Dendritic cell treated with granulocyte-macrophage colony-stimulating factor and Interleukin-4, amounts not matched to agents 40 ng/mL and 50 ng/mL, for 4 days (primary cell): ENCODE data around the gene MICAL3.
"Not testable (repeated sequence)": the region's sequence is repeated elsewhere in the genome, so short reads cannot be mapped to it uniquely, and the experiment has no call there.

Experiments used
- H3K27ac Mint-ChIP-seq: one replicate; pipeline ENCODE4 v1.8.0; 2022; ENCODE audit warnings: mild to moderate bottlenecking, mixed read lengths
- H3K27me3 Mint-ChIP-seq: one replicate; pipeline ENCODE4 v1.8.0; 2022; ENCODE audit warnings: mild to moderate bottlenecking, mixed read lengths
- H3K36me3 Mint-ChIP-seq: one replicate; pipeline ENCODE4 v1.8.0; 2022; ENCODE audit warnings: low read depth, mixed read lengths
- H3K4me1 Mint-ChIP-seq: one replicate; pipeline ENCODE4 v1.8.0; 2022; ENCODE audit warnings: low read depth, mixed read lengths
- H3K4me3 Mint-ChIP-seq: one replicate; pipeline ENCODE4 v1.8.0; 2022; ENCODE audit warnings: mild to moderate bottlenecking, moderate library complexity, mixed read lengths
- H3K9me3 Mint-ChIP-seq: one replicate; pipeline ENCODE4 v1.8.0; 2022; ENCODE audit warnings: mixed read lengths
- intact Hi-C: fragments of 100-400 bp; cut with micrococcal nuclease; formaldehyde crosslinking; loops from one replicate; pipeline ENCODE4 v1.15.0; 2022

Gene MICAL3

GRCh38 chr22:17990147-17990546 is 34.2 kb downstream of the MICAL3 start:
- Mint-ChIP-seq H3K36me3 (no peaks in the 10 kb centered on the region), H3K9me3 (no peaks in the 10 kb centered on the region), H3K27me3 (no peaks in the 10 kb centered on the region), H3K27ac (no peak overlapping the region), H3K4me3 (no peak overlapping the region), H3K4me1 (no peaks in the 10 kb centered on the region)
- intact Hi-C loops, result no loop called here

- H3K27ac Mint-ChIP-seq, result no peak overlapping the region
- no peaks in the 10 kb centered on the region for H3K27me3 Mint-ChIP-seq
- no peaks in the 10 kb centered on the region for H3K4me1 Mint-ChIP-seq
- H3K9me3 Mint-ChIP-seq, result no peaks in the 10 kb centered on the region
- no peak overlapping the region for H3K4me3 Mint-ChIP-seq
- no peaks in the 10 kb centered on the region for H3K36me3 Mint-ChIP-seq
- intact Hi-C loops, result no loop called here
These were observed 35.4 kb downstream of the MICAL3 start for GRCh38 chr22:17988800-17989513.

GRCh38 chr22:17985606-17986005 is 38.8 kb downstream of the MICAL3 start:
- intact Hi-C loops, result no loop called here
- peaks cover 4% of the 10 kb centered on the region for H3K4me1 Mint-ChIP-seq
- H3K9me3 Mint-ChIP-seq, result no peaks in the 10 kb centered on the region
- no peak overlapping the region for H3K4me3 Mint-ChIP-seq
- H3K27me3 Mint-ChIP-seq, result no peaks in the 10 kb centered on the region
- no peaks in the 10 kb centered on the region for H3K36me3 Mint-ChIP-seq
- H3K27ac Mint-ChIP-seq, result no peak overlapping the region

- H3K36me3 Mint-ChIP-seq, H3K4me1 Mint-ChIP-seq, H3K27ac Mint-ChIP-seq, H3K27me3 Mint-ChIP-seq, intact Hi-C loops, H3K4me3 Mint-ChIP-seq, H3K9me3 Mint-ChIP-seq: not testable (repeated sequence)
These were observed 39.3 kb downstream of the MICAL3 start for GRCh38 chr22:17985071-17985470.

GRCh38 chr22:17984114-17984513 is 40.2 kb downstream of the MICAL3 start:
- Mint-ChIP-seq H3K4me1 (peaks cover 12% of the 10 kb centered on the region), H3K36me3 (no peaks in the 10 kb centered on the region), H3K27ac (no peak overlapping the region), H3K9me3 (no peaks in the 10 kb centered on the region), H3K4me3 (no peak overlapping the region), H3K27me3 (no peaks in the 10 kb centered on the region)
- intact Hi-C loops, result no loop called here

GRCh38 chr22:17982572-17983141 is 41.7 kb downstream of the MICAL3 start:
- H3K4me1 Mint-ChIP-seq, result peaks cover 12% of the 10 kb centered on the region
- H3K27ac Mint-ChIP-seq, result no peak overlapping the region
- H3K4me3 Mint-ChIP-seq, result no peak overlapping the region
- no peaks in the 10 kb centered on the region for H3K27me3 Mint-ChIP-seq
- intact Hi-C loops, result no loop called here
- H3K9me3 Mint-ChIP-seq, result no peaks in the 10 kb centered on the region
- H3K36me3 Mint-ChIP-seq, result no peaks in the 10 kb centered on the region

GRCh38 chr22:17981497-17981896 is 42.9 kb downstream of the MICAL3 start:
- Mint-ChIP-seq H3K4me1 (peaks cover 12% of the 10 kb centered on the region), H3K27me3 (no peaks in the 10 kb centered on the region), H3K36me3 (no peaks in the 10 kb centered on the region), H3K4me3 (no peak overlapping the region), H3K27ac (no peak overlapping the region), H3K9me3 (no peaks in the 10 kb centered on the region)
- intact Hi-C loops, result no loop called here

GRCh38 chr22:17980638-17981051 is 43.7 kb downstream of the MICAL3 start:
- Mint-ChIP-seq H3K36me3 (no peaks in the 10 kb centered on the region), H3K4me3 (peak overlapping the region; percentile 39), H3K27ac (peak overlapping the region; percentile 2), H3K4me1 (peaks cover 12% of the 10 kb centered on the region), H3K9me3 (no peaks in the 10 kb centered on the region), H3K27me3 (no peaks in the 10 kb centered on the region)
- intact Hi-C loops, result no loop called here

GRCh38 chr22:17980015-17980590 is 44.3 kb downstream of the MICAL3 start:
- no peak overlapping the region for H3K27ac Mint-ChIP-seq
- H3K4me1 Mint-ChIP-seq, result peaks cover 12% of the 10 kb centered on the region
- no peaks in the 10 kb centered on the region for H3K36me3 Mint-ChIP-seq
- H3K27me3 Mint-ChIP-seq, result no peaks in the 10 kb centered on the region
- intact Hi-C loops, result no loop called here
- no peak overlapping the region for H3K4me3 Mint-ChIP-seq
- H3K9me3 Mint-ChIP-seq, result no peaks in the 10 kb centered on the region

- Mint-ChIP-seq H3K27ac (no peak overlapping the region), H3K36me3 (no peaks in the 10 kb centered on the region), H3K27me3 (no peaks in the 10 kb centered on the region), H3K4me1 (peaks cover 12% of the 10 kb centered on the region), H3K4me3 (no peak overlapping the region), H3K9me3 (no peaks in the 10 kb centered on the region)
- intact Hi-C loops, result no loop called here
These were observed 46.3 kb downstream of the MICAL3 start for GRCh38 chr22:17978027-17978426.

- no peak overlapping the region for H3K4me3 Mint-ChIP-seq
These were observed 47.0 kb downstream of the MICAL3 start for GRCh38 chr22:17977371-17977770.

GRCh38 chr22:17976121-17976520 is 48.2 kb downstream of the MICAL3 start:
- H3K4me1 Mint-ChIP-seq, result peaks cover 12% of the 10 kb centered on the region
- H3K27ac Mint-ChIP-seq, result no peak overlapping the region
- intact Hi-C loops, result no loop called here

More at GRCh38 chr22:17977371-17977770, 47.0 kb downstream of the MICAL3 start:
- Mint-ChIP-seq H3K36me3 (no peaks in the 10 kb centered on the region), H3K4me1 (peaks cover 12% of the 10 kb centered on the region), H3K27me3 (no peaks in the 10 kb centered on the region), H3K9me3 (no peaks in the 10 kb centered on the region), H3K27ac (no peak overlapping the region)
- intact Hi-C loops, result no loop called here

GRCh38 chr22:17974703-17975372 is 49.5 kb downstream of the MICAL3 start:
- intact Hi-C loops, result no loop called here
- no peaks in the 10 kb centered on the region for H3K36me3 Mint-ChIP-seq
- no peak overlapping the region for H3K27ac Mint-ChIP-seq
- H3K4me3 Mint-ChIP-seq, result no peak overlapping the region
- H3K9me3 Mint-ChIP-seq, result no peaks in the 10 kb centered on the region
- H3K4me1 Mint-ChIP-seq, result peaks cover under 1% of the 10 kb centered on the region
- no peaks in the 10 kb centered on the region for H3K27me3 Mint-ChIP-seq

More at GRCh38 chr22:17976121-17976520, 48.2 kb downstream of the MICAL3 start:
- no peaks in the 10 kb centered on the region for H3K27me3 Mint-ChIP-seq
- H3K4me3 Mint-ChIP-seq, result no peak overlapping the region
- H3K36me3 Mint-ChIP-seq, result no peaks in the 10 kb centered on the region
- H3K9me3 Mint-ChIP-seq, result no peaks in the 10 kb centered on the region

GRCh38 chr22:17974087-17974486 is 50.3 kb downstream of the MICAL3 start:
- no peaks in the 10 kb centered on the region for H3K9me3 Mint-ChIP-seq
- no peaks in the 10 kb centered on the region for H3K27me3 Mint-ChIP-seq
- H3K36me3 Mint-ChIP-seq, result no peaks in the 10 kb centered on the region
- no peaks in the 10 kb centered on the region for H3K4me1 Mint-ChIP-seq
- intact Hi-C loops, result no loop called here
- no peak overlapping the region for H3K27ac Mint-ChIP-seq
- H3K4me3 Mint-ChIP-seq, result no peak overlapping the region
